ENCODE data around the gene MRPL2.

MRPL2 gene

GRCh38 chr6:43059168-43060033 lies at the start of gene MRPL2, which contains the start of gene KLC4:
Gene MRPL2 (minus strand): TSS chr6:43059434. CDS start chr6:43059381, 53 bp downstream.
Gene KLC4 (plus strand): TSS chr6:43059631. CDS start chr6:43061336, 1,705 bp downstream.
- peak within 1 kb of the TSS; percentile 67 for H3K27ac ChIP-seq
- TF ChIP-seq ZFX (IDR thresholded peaks at IDR 0.05; ENCODE audit: borderline replicate concordance) (no peak), CTCF (IDR thresholded peaks at IDR 0.05) (no peak)

- H3K27ac ChIP-seq: no peak overlapping the region
- TF ChIP-seq CTCF (IDR thresholded peaks at IDR 0.05) (no peak), ZFX (IDR thresholded peaks at IDR 0.05; ENCODE audit: borderline replicate concordance) (no peak)
Measured at GRCh38 chr6:43107344-43108062, 48.3 kb upstream of the MRPL2 start.

GRCh38 chr6:43105538-43106222 lies 46.4 kb upstream of the MRPL2 start:
- TF ChIP-seq CTCF (IDR thresholded peaks at IDR 0.05): no peak
- no peak for TF ChIP-seq ZFX (IDR thresholded peaks at IDR 0.05; ENCODE audit: borderline replicate concordance)
- H3K27ac ChIP-seq: no peak overlapping the region

GRCh38 chr6:43103253-43103876 lies 44.1 kb upstream of the MRPL2 start:
- TF ChIP-seq CTCF (IDR thresholded peaks at IDR 0.05) (no peak), ZFX (IDR thresholded peaks at IDR 0.05; ENCODE audit: borderline replicate concordance) (no peak)
- no peak overlapping the region for H3K27ac ChIP-seq

GRCh38 chr6:43101497-43101896 lies 42.3 kb upstream of the MRPL2 start:
- H3K27ac ChIP-seq: no peak overlapping the region

GRCh38 chr6:43097502-43097901 lies 38.3 kb upstream of the MRPL2 start:
- TF ChIP-seq ZFX (IDR thresholded peaks at IDR 0.05; ENCODE audit: borderline replicate concordance): no peak
- TF ChIP-seq CTCF (IDR thresholded peaks at IDR 0.05): no peak
- H3K27ac ChIP-seq: no peak overlapping the region

More at GRCh38 chr6:43101497-43101896, 42.3 kb upstream of the MRPL2 start:
- TF ChIP-seq CTCF (IDR thresholded peaks at IDR 0.05) (no peak), ZFX (IDR thresholded peaks at IDR 0.05; ENCODE audit: borderline replicate concordance) (no peak)

All from 22Rv1 (cell line).